WERI-Rb-1 (cell line): ENCODE results near the gene GDI1.
A peak's percentile ranks its signal among the peaks of the same experiment; 100 is the strongest.

ENCODE experiments used
- DNase-seq: peaks from one replicate; pipeline ENCODE4 v3.0.0-alpha.2; 2020
- H3K27ac ChIP-seq: fragments of 250-450 bp; sonication (Bioruptor Pico); 2 replicates; pipeline ENCODE4 v1.5.1; 2020; ENCODE audit warnings: mild to moderate bottlenecking, moderate library complexity
- H3K27me3 ChIP-seq: fragments of 250-450 bp; sonication (Bioruptor Pico); 2 replicates; pipeline ENCODE4 v1.5.1; 2021; ENCODE audit warnings: mild to moderate bottlenecking, low read depth, moderate library complexity; ENCODE audit not compliant: insufficient read depth, severe bottlenecking
- H3K36me3 ChIP-seq: fragments of 250-450 bp; sonication (Bioruptor Pico); 2 replicates; pipeline ENCODE4 v1.5.1; 2020; ENCODE audit warnings: mild to moderate bottlenecking, moderate library complexity
- H3K4me3 ChIP-seq: 2 replicates; pipeline ENCODE4 v1.5.1; 2011; ENCODE audit warnings: low read depth, mild to moderate bottlenecking, control low read depth, low read length
- H3K9me3 ChIP-seq: fragments of 250-450 bp; sonication (Bioruptor Pico); 2 replicates; pipeline ENCODE4 v1.5.1; 2021; ENCODE audit warnings: mild to moderate bottlenecking, moderate library complexity; ENCODE audit not compliant: severe bottlenecking
- CTCF ChIP-seq: IDR thresholded peaks from 2 replicates; pipeline ENCODE4 v1.5.1; 2011; ENCODE audit warnings: low read depth, mild to moderate bottlenecking, control low read depth, inconsistent platforms, low read length

The GDI1 gene

GRCh38 chrX:154486396-154487207, 49.6 kb downstream of the GDI1 start, which contains the start of gene UBL4A:
UBL4A (minus strand) TSS chrX:154486615; CDS start chrX:154486584, 31 bp downstream.
- peak within 1 kb of the TSS; percentile 73 for H3K4me3 ChIP-seq
- peak; percentile 81 for DNase-seq
- H3K27ac ChIP-seq = peak within 1 kb of the TSS; percentile 80
- H3K9me3 ChIP-seq = peaks cover 5% of the 10 kb centered on the region
- no peak for TF ChIP-seq CTCF
- peaks cover 4% of the 10 kb centered on the region for H3K27me3 ChIP-seq
- peaks cover 29% of the 10 kb centered on the region for H3K36me3 ChIP-seq

GRCh38 chrX:154487518-154488290, 50.8 kb downstream of the GDI1 start:
- H3K27me3 ChIP-seq = peaks cover 7% of the 10 kb centered on the region
- H3K9me3 ChIP-seq = peaks cover 5% of the 10 kb centered on the region
- no peak for TF ChIP-seq CTCF
- DNase-seq = no peak
- no peak overlapping the region; the same call in 1 of the 2 replicates for H3K27ac ChIP-seq
- no peak overlapping the region for H3K4me3 ChIP-seq
- peaks cover 29% of the 10 kb centered on the region for H3K36me3 ChIP-seq

GRCh38 chrX:154488336-154489075, 51.6 kb downstream of the GDI1 start:
- no peak overlapping the region for H3K27ac ChIP-seq
- DNase-seq = no peak
- H3K4me3 ChIP-seq = no peak overlapping the region
- H3K27me3 ChIP-seq = peaks cover 7% of the 10 kb centered on the region
- TF ChIP-seq CTCF = no peak
- H3K9me3 ChIP-seq = peaks cover 5% of the 10 kb centered on the region
- H3K36me3 ChIP-seq = peaks cover 26% of the 10 kb centered on the region

GRCh38 chrX:154489182-154489581, 52.2 kb downstream of the GDI1 start:
- DNase-seq = no peak
- Histone ChIP-seq H3K27ac (no peak overlapping the region), H3K27me3 (peaks cover 7% of the 10 kb centered on the region), H3K4me3 (no peak overlapping the region), H3K36me3 (peaks cover 20% of the 10 kb centered on the region), H3K9me3 (peaks cover 5% of the 10 kb centered on the region)
- no peak for TF ChIP-seq CTCF

- Histone ChIP-seq H3K36me3 (peaks cover 11% of the 10 kb centered on the region), H3K4me3 (peak overlapping the region; percentile 56), H3K9me3 (peaks cover 5% of the 10 kb centered on the region), H3K27me3 (peaks cover 7% of the 10 kb centered on the region), H3K27ac (peak overlapping the region; percentile 77)
- no peak for DNase-seq
- no peak for TF ChIP-seq CTCF
These were observed 53.1 kb downstream of the GDI1 start for GRCh38 chrX:154490021-154490413.
